Measurements from ENCODE around the gene ZNF319. TPM values are rescaled to one million over a fixed set of nuclear protein-coding genes. Genes with fewer than 3 reads are reported as not detected.

ZNF319 gene
- total and polyA plus RNA-seq, 10 of the 15 experiments (the other 5 are each of a cell fraction or from before 2014, with no cell fraction given), result 0.29 to 7.4 (median 1.7) TPM

DNA sequence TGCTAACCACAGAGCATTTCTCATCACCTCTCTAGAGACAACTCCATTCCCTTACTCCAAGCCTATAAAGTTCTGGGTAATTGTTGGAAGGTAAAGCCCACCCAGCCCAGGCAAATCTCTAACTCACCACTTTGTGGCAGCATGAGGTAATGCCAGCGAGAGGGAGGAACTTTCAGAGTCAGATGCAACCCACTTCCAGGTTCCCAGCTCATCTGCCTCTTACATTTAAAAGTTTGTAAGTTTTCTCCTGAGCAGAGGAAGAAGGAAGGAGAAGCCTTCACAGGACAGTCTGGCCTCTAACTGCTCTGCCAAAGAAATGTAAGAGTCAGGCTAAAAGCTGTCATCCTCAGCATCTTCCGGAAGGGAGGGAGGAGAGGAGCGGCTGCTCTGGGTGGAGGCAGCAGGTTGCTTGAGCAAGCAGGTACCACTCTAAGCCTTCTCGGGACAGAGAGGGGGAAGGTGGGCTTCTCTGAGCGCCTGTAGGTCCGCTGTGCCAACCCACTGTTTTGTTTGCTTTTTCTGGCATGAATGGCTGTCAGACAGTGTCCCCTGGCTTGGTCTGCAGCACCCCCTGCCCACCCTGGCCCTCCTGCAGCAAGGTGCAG is 1.0 kb downstream of the ZNF319 start:
- in situ Hi-C loops (cut with MboI) (no loop called here), intact Hi-C loops (cut with micrococcal nuclease; ENCODE audit: unreplicated experiment) (no loop called here)
- Histone ChIP-seq H3K9ac (ENCODE audit: control insufficient read depth, insufficient read depth, low read length) (peak overlapping the region; percentile 59), H3K27ac (ENCODE audit: control insufficient read depth, insufficient read depth) (peak overlapping the region; percentile 38), H2AFZ (ENCODE audit: control insufficient read depth, low read depth, low read length) (peak overlapping the region; percentile 5; the same call in 1 of the 2 replicates), H3K4me2 (ENCODE audit: control insufficient read depth, insufficient read depth) (peak overlapping the region; percentile 95), H3K36me3 (ENCODE audit: control insufficient read depth in 2 of 2, insufficient read depth in 2 of 2, low read length in 1 of 2) (no peaks in the 10 kb centered on the region; a peak in 1 of 4 replicates), H3K27me3 (replicated peaks in 1 of 2; ENCODE audit: control insufficient read depth in 2 of 2, insufficient read depth in 2 of 2, low read length in 1 of 2) (no peaks in the 10 kb centered on the region), H3K79me2 (ENCODE audit: control insufficient read depth, insufficient read depth, low read length) (peaks cover 12% of the 10 kb centered on the region), H3K9me3 (replicated peaks; ENCODE audit: control insufficient read depth, insufficient read depth, low read length) (no peaks in the 10 kb centered on the region), H4K20me1 (ENCODE audit: control insufficient read depth, insufficient read depth) (no peaks in the 10 kb centered on the region), H3K4me1 (ENCODE audit: control insufficient read depth, insufficient read depth, low read length) (peaks cover 13% of the 10 kb centered on the region), H3K4me3 (peak overlapping the region; percentile 76)
- FAIRE-seq (peak; percentile 92), ATAC-seq (0 out of 3 replicates have a peak, but pooled peaks have one; percentile 5), DNase-seq (ENCODE audit: low read depth, low spot score) (no peak)
- ChIA-PET POLR2A (interaction anchor here (0.5 to 0.6 kb wide), 2 partner anchors 18 to 78 kb away, joined by 4 read pairs; no protein-coding TSS in a partner anchor), RAD21 (ENCODE audit: unreplicated experiment) (interaction anchor here (1.2 to 2.3 kb wide), 3 partner anchors 93 to 121 kb away, joined by 3 to 5 read pairs (median 4); no protein-coding TSS in a partner anchor), SMC1A (ENCODE audit: uncharacterized antibody, unreplicated experiment) (interaction anchor here (1.6 to 2.3 kb wide), 2 partner anchors 93 to 122 kb away, joined by 4 to 9 read pairs; no protein-coding TSS in a partner anchor), CTCF (interaction anchor here (0.9 to 3.8 kb wide), 8 partner anchors 20 to 420 kb away, joined by 3 to 20 read pairs (median 4); no protein-coding TSS in a partner anchor)
- TF ChIP-seq ATF7 (IDR thresholded peaks at IDR 0.05; ENCODE audit: low read depth) (0 out of 2 replicates have a peak, but pooled peaks have one; percentile 32), CTCF (IDR thresholded peaks at IDR 0.05 in 2 of 3, conservative IDR thresholded peaks at IDR 0.05 in 1 of 3; ENCODE audit: control insufficient read depth in 2 of 3, extremely low read depth in 1 of 3, insufficient read depth in 1 of 3, low read depth in 3 of 3, low read length in 3 of 3) (peak in 2 of 3 experiments; percentile 15 to 16; a peak in 2 of 6 replicates), SPI1 (IDR thresholded peaks at IDR 0.05; ENCODE audit: borderline replicate concordance, insufficient read depth, low read depth, low read length) (peak; percentile 12; the same call in 1 of the 2 replicates), HCFC1 (IDR thresholded peaks at IDR 0.05; ENCODE audit: low read length) (no peak), FOXK2 (IDR thresholded peaks at IDR 0.05) (no peak)
- WGBS (ENCODE audit: insufficient coverage, insufficient replicate concordance, low lambda C conversion rate, missing lambda C conversion rate), result under 1% methylated on average over 6 of the region's 6 CpGs
- no TSS peak for BruUV-seq (replicated peaks)

Data from GM12878 (cell line).